Cardiac muscle cell (in vitro differentiated cells and primary cell): ENCODE results near the gene TAS1R2. TPM values are rescaled to one million over a fixed set of nuclear protein-coding genes. Genes with fewer than 3 reads are reported as not detected.

Experiments
- DNase-seq, 2 donors: peaks; one replicate each; pipeline versions ENCODE4 v3.0.0 to v3.0.0-alpha.2; 2010 to 2017; ENCODE audit warnings: low read depth in 1 of 2, low spot score in 1 of 2
- H3K27ac ChIP-seq: fragments of 200-600 bp; sonication (generic); 2 replicates; pipeline ENCODE4 v1.5.1; 2016
- H3K27me3 ChIP-seq: fragments of 200-600 bp; sonication (generic); 2 replicates; pipeline ENCODE4 v1.6.0; 2016; ENCODE audit warnings: control low read depth
- H3K36me3 ChIP-seq: fragments of 200-600 bp; sonication (generic); 2 replicates; pipeline ENCODE4 v1.5.1; 2016; ENCODE audit warnings: control low read depth
- H3K4me1 ChIP-seq: fragments of 200-600 bp; sonication (generic); 2 replicates; pipeline ENCODE4 v1.8.1; 2017; ENCODE audit warnings: low read depth, mild to moderate bottlenecking, mixed run types
- H3K4me3 ChIP-seq: fragments of 200-600 bp; sonication (generic); 2 replicates; pipeline ENCODE4 v1.5.1; 2016; ENCODE audit warnings: mild to moderate bottlenecking
- H3K9me3 ChIP-seq: fragments of 200-600 bp; sonication (generic); 2 replicates; pipeline ENCODE4 v1.5.1; 2017; ENCODE audit warnings: low read depth, mild to moderate bottlenecking, control low read depth
- CTCF ChIP-seq: IDR thresholded peaks from 2 replicates; pipeline ENCODE4 v1.5.1; 2012; ENCODE audit warnings: low read depth, mild to moderate bottlenecking, low read length
- polyA plus RNA-seq: library from polyadenylated mRNA; unstranded; fragments of >200 nt; fragmentation: Nextera tagmentation; extraction: Ambion mirVana; gene quantifications from 2 replicates; pipeline ENCODE4 v1.2.1, GENCODE V29; 2016
- total RNA-seq: library from RNA; depleted of rRNA; stranded (reverse); fragments of >200 nt; gene quantifications from 2 replicates; pipeline ENCODE4 v1.2.3, GENCODE V29; 2016

Gene TAS1R2
- total and polyA plus RNA-seq, 2 experiments from 2014 or later = not detected

- H3K27me3 ChIP-seq = peaks cover 29% of the 10 kb centered on the region
- H3K4me1 ChIP-seq = no peaks in the 10 kb centered on the region
- H3K27ac ChIP-seq = no peak overlapping the region
- no peaks in the 10 kb centered on the region for H3K9me3 ChIP-seq
- no peaks in the 10 kb centered on the region for H3K36me3 ChIP-seq
- DNase-seq = no peak
- no peak overlapping the region for H3K4me3 ChIP-seq
- no peak for TF ChIP-seq CTCF
Measured at GRCh38 chr1:18817795-18818435, 41.5 kb downstream of the TAS1R2 start.

- Histone ChIP-seq H3K36me3 (no peaks in the 10 kb centered on the region), H3K9me3 (no peaks in the 10 kb centered on the region), H3K27ac (no peak overlapping the region), H3K4me3 (no peak overlapping the region), H3K27me3 (peaks cover 29% of the 10 kb centered on the region), H3K4me1 (no peaks in the 10 kb centered on the region)
- no peak for DNase-seq
- no peak for TF ChIP-seq CTCF
Measured at GRCh38 chr1:18817316-18817715, 42.1 kb downstream of the TAS1R2 start.

- Histone ChIP-seq H3K4me3 (no peak overlapping the region), H3K4me1 (no peaks in the 10 kb centered on the region)
Measured at GRCh38 chr1:18816808-18817207, 42.7 kb downstream of the TAS1R2 start.

GRCh38 chr1:18814874-18815531 lies 44.5 kb downstream of the TAS1R2 start:
- no peak for TF ChIP-seq CTCF
- no peak overlapping the region for H3K27ac ChIP-seq
- H3K4me3 ChIP-seq = no peak overlapping the region
- no peak for DNase-seq
- H3K36me3 ChIP-seq = no peaks in the 10 kb centered on the region
- H3K9me3 ChIP-seq = no peaks in the 10 kb centered on the region
- no peaks in the 10 kb centered on the region for H3K4me1 ChIP-seq
- H3K27me3 ChIP-seq = peaks cover 23% of the 10 kb centered on the region

More at GRCh38 chr1:18816808-18817207, 42.7 kb downstream of the TAS1R2 start:
- Histone ChIP-seq H3K27ac (no peak overlapping the region), H3K27me3 (peaks cover 29% of the 10 kb centered on the region), H3K36me3 (no peaks in the 10 kb centered on the region), H3K9me3 (no peaks in the 10 kb centered on the region)
- no peak for DNase-seq
- TF ChIP-seq CTCF = no peak

- H3K4me1 ChIP-seq = no peaks in the 10 kb centered on the region
- H3K4me3 ChIP-seq = no peak overlapping the region
- H3K27ac ChIP-seq = no peak overlapping the region
- DNase-seq = no peak
- H3K27me3 ChIP-seq = peaks cover 17% of the 10 kb centered on the region
- no peaks in the 10 kb centered on the region for H3K9me3 ChIP-seq
- no peaks in the 10 kb centered on the region for H3K36me3 ChIP-seq
- no peak for TF ChIP-seq CTCF
Measured at GRCh38 chr1:18814425-18814824, 45.0 kb downstream of the TAS1R2 start.
